DOHH2 (cell line): ENCODE measurements around the gene TPCN2.

Experiments
- H3F3A ChIP-seq: fragments of 200-600 bp; sonication (generic), shearing (Covaris generic); 2 replicates; pipeline ENCODE4 v1.6.0; 2016; ENCODE audit warnings: antibody characterized with exemption, mild to moderate bottlenecking; ENCODE audit not compliant: control insufficient read depth, insufficient read depth
- H3K27ac ChIP-seq: fragments of 200-600 bp; sonication (generic); 2 replicates; pipeline ENCODE4 v1.5.1; 2014; ENCODE audit warnings: low read depth, mild to moderate bottlenecking, low read length, moderate library complexity
- H3K27me3 ChIP-seq: fragments of 200-600 bp; sonication (generic); 2 replicates; pipeline ENCODE4 v1.6.1; 2014; ENCODE audit warnings: mild to moderate bottlenecking, low read length, mixed read lengths; ENCODE audit not compliant: control insufficient read depth
- H3K36me3 ChIP-seq: fragments of 200-600 bp; sonication (generic); 2 replicates; pipeline ENCODE4 v1.6.1; 2014; ENCODE audit warnings: mild to moderate bottlenecking, low read length, moderate library complexity, mixed read lengths; ENCODE audit not compliant: control insufficient read depth
- H3K4me1 ChIP-seq: fragments of 200-600 bp; sonication (generic); 2 replicates; pipeline ENCODE4 v1.6.1; 2014; ENCODE audit warnings: mild to moderate bottlenecking, low read length, mixed read lengths; ENCODE audit not compliant: control insufficient read depth
- H3K4me2 ChIP-seq: fragments of 200-600 bp; sonication (generic); 2 replicates; pipeline ENCODE4 v1.6.0; 2014; ENCODE audit warnings: mild to moderate bottlenecking, low read length, moderate library complexity
- H3K4me3 ChIP-seq: fragments of 200-600 bp; sonication (generic); 2 replicates; pipeline ENCODE4 v1.5.1; 2014; ENCODE audit warnings: mild to moderate bottlenecking, low read length, mixed read lengths
- H3K79me2 ChIP-seq: fragments of 200-600 bp; sonication (generic); 2 replicates; pipeline ENCODE4 v1.6.1; 2014; ENCODE audit warnings: mild to moderate bottlenecking, low read length, mixed read lengths; ENCODE audit not compliant: control insufficient read depth
- H3K9me2 ChIP-seq: fragments of 200-600 bp; sonication (generic); replicated peaks from 2 replicates; pipeline ENCODE4 v1.6.1; 2014; ENCODE audit warnings: mild to moderate bottlenecking, low read length, mixed read lengths; ENCODE audit not compliant: control insufficient read depth
- H3K9me3 ChIP-seq: fragments of 200-600 bp; sonication (generic); 2 replicates; pipeline ENCODE4 v1.6.1; 2014; ENCODE audit warnings: antibody characterized with exemption, low read length, mixed read lengths; ENCODE audit not compliant: control insufficient read depth, insufficient read depth
- H4K20me1 ChIP-seq: fragments of 200-600 bp; sonication (generic); 2 replicates; pipeline ENCODE4 v1.6.0; 2014; ENCODE audit warnings: low read depth, mild to moderate bottlenecking, antibody characterized with exemption, low read length, moderate library complexity; ENCODE audit not compliant: control insufficient read depth, insufficient read depth
- CTCF ChIP-seq: fragments of 200-600 bp; sonication (generic); IDR thresholded peaks from one replicate; pipeline ENCODE4 v1.5.1; 2014; ENCODE audit warnings: antibody characterized with exemption, mild to moderate bottlenecking, low read depth, low read length; ENCODE audit not compliant: poor library complexity, severe bottlenecking
- EZH2phosphoT487 ChIP-seq: fragments of 200-600 bp; sonication (generic); IDR thresholded peaks from 2 replicates; pipeline ENCODE4 v1.6.1; 2017; ENCODE audit warnings: borderline replicate concordance, mild to moderate bottlenecking, antibody characterized with exemption, low read length, moderate library complexity, mixed read lengths

Gene TPCN2

GRCh38 chr11:69159150-69159852, 110.6 kb downstream of the TPCN2 start:
- Histone ChIP-seq H3K4me3 (no peak overlapping the region), H3K9me3 (no peaks in the 10 kb centered on the region)
- TF ChIP-seq EZH2phosphoT487 (no peak), CTCF (no peak)

GRCh38 chr11:69160296-69161116, 111.8 kb downstream of the TPCN2 start:
- Histone ChIP-seq H3K4me2 (no peak overlapping the region), H3K27ac (no peak overlapping the region), H3K4me1 (no peaks in the 10 kb centered on the region), H3K79me2 (no peaks in the 10 kb centered on the region), H3F3A (no peaks in the 10 kb centered on the region), H3K27me3 (peaks cover 1% of the 10 kb centered on the region; the same call in 1 of the 2 replicates), H4K20me1 (no peaks in the 10 kb centered on the region), H3K4me3 (no peak overlapping the region), H3K9me2 (no peaks in the 10 kb centered on the region), H3K36me3 (no peaks in the 10 kb centered on the region), H3K9me3 (no peaks in the 10 kb centered on the region)
- no peak for TF ChIP-seq CTCF
- TF ChIP-seq EZH2phosphoT487, result no peak

More at GRCh38 chr11:69159150-69159852, 110.6 kb downstream of the TPCN2 start:
- H3K9me2 ChIP-seq, result no peaks in the 10 kb centered on the region
- no peaks in the 10 kb centered on the region for H3K27me3 ChIP-seq
- no peak overlapping the region for H3K4me2 ChIP-seq
- no peaks in the 10 kb centered on the region for H3K4me1 ChIP-seq
- H3F3A ChIP-seq, result no peaks in the 10 kb centered on the region
- H3K79me2 ChIP-seq, result no peaks in the 10 kb centered on the region
- no peaks in the 10 kb centered on the region for H4K20me1 ChIP-seq
- no peak overlapping the region for H3K27ac ChIP-seq
- H3K36me3 ChIP-seq, result no peaks in the 10 kb centered on the region

GRCh38 chr11:69161117-69161407, 112.3 kb downstream of the TPCN2 start:
- H3K4me2 ChIP-seq, result no peak overlapping the region
- H4K20me1 ChIP-seq, result no peaks in the 10 kb centered on the region
- peaks cover 7% of the 10 kb centered on the region for H3K27me3 ChIP-seq
- H3F3A ChIP-seq, result no peaks in the 10 kb centered on the region
- H3K9me2 ChIP-seq, result no peaks in the 10 kb centered on the region
- H3K27ac ChIP-seq, result no peak overlapping the region
- no peak for TF ChIP-seq CTCF
- TF ChIP-seq EZH2phosphoT487, result no peak
- H3K9me3 ChIP-seq, result no peaks in the 10 kb centered on the region
- H3K36me3 ChIP-seq, result no peaks in the 10 kb centered on the region
- H3K4me1 ChIP-seq, result no peaks in the 10 kb centered on the region
- H3K79me2 ChIP-seq, result no peaks in the 10 kb centered on the region
- no peak overlapping the region for H3K4me3 ChIP-seq
